GM19240 (cell line): ENCODE data around the gene CALY.
A peak's percentile ranks its signal among the peaks of the same experiment; 100 is the strongest.

ENCODE experiments used
- DNase-seq: peaks from one replicate; pipeline ENCODE4 v3.0.0; 2011; ENCODE audit warnings: low spot score; ENCODE audit not compliant: insufficient read length

CALY gene

DNA sequence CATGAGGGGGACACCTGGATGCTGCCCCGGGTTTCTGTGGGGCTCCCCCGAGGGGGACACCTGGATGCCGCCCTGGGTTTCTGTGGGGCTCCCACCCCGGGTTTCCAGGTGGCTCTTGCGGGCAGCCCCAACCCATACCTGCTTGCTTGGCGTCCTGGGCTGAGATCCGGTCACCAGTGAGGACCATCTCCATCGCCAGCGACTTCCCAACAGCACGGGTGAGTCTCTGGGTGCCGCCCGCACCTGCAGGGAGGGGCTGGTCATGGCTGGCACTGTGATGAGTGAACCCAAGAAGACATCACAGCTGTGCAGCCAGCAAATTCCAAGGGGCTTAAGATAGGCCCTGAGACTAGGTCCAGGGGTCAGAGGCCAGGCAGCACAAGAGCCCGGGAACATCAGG is 30.1 kb upstream of the CALY start:
- DNase-seq, result no peak

DNA sequence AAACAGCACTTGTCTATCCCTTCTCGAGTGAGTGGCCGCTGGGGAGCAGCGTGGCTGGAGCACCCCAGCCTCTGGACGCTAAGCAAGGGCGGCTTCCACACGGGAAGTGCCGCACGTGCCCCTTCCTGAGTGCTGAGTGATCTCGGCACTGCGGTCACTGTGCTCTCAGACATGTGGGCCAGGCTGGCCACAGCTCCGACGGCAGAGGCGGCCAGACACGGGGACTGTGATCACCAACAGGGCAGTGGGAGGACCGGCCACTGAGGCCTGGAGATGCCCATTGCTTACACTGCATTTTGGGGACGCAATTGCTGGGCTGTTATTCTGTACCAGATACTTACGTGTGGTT is 29.4 kb upstream of the CALY start:
- DNase-seq, result no peak

DNA sequence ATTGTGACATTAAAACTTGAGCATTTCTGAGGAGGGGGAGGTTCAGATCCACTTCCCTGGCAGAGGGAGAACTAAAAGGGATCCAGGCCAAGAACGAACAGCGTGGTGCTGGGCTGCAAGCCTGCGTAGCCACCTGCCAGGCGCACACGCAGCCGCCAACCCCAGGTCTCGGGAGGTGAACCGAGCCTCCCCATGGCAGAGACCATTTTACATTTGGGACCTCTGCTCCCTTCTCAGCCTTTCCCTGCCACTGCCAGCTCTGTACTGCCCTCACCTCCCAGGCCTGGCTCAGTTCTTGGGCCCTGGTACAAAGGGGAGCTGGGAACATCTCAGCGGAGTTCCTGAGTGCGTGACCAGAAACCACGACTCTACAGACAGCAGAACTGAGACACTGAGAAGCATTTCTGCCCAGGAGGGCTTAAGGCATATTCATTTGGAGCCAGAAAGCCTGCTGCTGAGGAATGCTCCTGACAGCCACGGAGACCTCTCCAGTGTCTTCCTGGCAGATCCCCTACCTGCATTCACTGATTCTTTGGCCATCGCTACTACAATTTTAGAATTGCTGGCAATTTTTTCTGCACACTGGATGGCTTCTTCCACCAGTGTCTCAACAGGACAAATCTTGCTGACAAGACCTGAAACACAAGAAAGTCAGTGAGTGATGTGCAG is 28.9 kb upstream of the CALY start:
- no peak for DNase-seq

DNA sequence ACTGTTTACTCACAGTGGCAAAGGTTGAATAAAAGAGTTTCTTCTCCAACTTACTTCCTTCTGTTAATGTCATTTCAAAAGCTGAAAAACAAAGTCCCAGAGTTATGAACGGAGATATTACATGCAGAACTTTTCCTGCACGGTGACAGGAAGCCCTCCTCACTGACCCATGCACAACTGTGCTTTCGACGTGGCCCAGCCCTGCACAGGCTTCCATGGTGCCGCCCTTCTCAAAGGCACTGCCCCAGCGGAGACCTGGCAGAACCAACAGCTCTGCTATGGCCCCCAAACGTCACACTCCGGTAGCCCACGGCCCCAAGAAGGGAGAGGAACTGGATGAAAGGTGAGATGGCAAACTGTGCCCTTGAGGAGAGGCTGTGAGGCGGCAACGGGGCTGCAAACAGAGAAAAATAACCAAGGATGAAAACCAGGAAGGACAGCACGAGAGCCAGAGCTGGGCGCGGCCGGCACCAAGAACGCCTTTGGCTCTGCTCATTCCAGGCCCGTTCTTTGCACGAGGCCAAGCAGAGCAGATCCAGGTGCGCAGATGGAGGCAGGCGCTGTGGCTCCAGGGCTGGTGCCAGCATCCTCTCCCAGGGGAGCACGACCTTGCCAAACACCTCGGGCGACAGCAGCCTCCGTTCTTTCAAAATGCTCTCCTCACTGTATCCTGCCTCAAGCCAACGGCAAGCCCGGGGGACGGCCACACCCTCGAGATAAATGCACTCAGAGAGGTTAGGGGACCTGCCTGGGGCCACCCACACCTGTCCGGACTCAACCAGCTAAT is 28.1 kb upstream of the CALY start:
- no peak for DNase-seq

DNA sequence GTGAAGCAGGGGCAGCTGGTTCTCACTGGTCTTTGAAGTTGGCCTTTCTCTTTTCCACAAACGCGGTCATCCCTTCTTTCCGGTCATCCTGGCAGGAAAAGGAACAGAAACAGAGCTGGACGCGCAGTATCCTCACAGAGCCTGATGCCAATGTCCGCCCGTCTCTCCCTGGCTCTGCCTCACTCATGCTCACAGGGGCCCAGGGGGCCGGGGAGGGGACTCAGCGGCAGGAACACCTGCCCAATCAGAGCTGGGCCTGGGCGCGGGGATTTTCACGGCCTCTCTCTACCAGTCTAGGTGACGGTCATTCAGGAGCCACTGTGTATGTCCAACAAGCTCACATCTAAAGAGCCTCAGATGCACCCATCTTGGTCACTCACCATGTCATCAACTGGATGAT is 26.1 kb upstream of the CALY start:
- no peak for DNase-seq

DNA sequence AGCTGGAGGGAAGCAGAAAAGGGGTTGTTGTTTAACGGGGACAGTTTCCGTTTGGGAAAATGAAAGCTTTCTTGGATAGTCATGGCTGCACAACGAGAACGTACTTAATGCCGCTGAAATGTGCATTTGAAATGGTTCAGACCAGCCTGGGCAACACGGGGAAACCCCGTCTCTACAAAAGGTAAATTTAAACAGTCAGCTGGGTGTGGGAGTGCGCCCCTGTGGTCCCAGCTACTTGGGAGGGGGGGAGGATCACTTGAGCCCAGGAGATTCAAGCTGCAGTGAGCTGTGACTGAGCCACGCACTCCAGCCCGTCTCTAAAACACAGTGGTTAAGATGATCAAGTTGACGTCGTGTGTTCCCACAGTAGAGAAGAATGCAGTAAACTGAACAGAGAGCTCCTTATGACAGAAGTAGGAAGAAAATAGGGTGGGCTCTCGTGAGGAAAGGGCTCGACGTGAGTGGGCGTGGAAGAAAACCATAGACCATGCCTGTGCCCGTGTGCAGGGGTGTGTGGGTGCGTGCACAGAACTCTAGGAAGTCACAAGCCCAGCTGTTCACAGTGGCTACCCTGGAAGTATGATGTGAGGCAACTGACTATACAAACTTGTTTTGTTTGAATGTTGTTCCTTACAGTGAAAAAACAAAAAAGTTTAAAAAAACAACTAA is 25.2 kb upstream of the CALY start:
- DNase-seq, result no peak

DNA sequence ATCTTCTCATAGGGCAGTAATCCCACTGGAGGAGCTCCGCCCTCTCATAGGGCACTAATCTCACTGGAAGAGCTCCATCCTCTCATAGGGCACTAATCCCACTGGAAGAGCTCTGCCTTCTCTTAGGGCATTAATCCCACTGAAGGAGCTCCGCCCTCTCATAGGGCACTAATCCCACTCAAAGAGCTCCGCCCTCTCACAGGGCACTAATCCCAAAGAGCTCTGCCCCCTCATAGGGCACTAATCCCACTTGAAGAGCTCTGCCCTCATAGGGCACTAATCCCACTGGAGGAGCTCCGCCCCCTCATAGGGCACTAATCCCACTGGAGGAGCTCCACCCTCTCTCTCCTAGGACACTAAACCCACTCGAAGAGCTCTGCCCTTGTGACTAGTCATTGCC is 24.5 kb upstream of the CALY start:
- no peak for DNase-seq

DNA sequence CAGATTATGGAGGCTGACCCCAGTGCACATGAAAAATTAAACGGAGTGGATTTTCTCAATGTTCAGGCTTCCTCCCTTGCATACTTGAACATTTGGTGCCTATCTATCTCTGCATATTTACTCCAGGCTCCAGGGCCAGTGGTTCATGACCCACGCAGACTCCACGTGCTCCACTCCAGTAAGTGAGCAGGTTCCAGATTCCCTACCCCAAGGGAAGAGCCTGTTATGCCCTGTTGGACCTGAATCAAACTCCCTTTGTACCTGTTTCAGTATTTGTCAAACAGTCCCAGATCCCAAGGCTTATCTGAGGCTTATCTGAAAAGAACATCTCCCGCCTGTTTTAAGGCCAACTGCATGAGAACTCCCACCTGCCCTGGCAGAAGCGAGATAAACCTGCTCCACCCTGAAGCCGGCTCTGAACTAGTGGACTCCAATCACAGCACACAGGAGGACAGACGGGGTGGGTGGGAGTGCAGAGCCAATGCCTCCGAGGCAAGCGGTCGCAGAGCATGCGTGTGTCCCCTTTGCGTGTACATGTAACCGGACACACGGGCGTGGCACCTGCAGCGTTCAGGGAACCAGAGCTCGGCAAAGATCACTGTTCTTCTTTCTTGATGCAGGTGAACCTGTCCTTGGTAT is 23.4 kb upstream of the CALY start:
- no peak for DNase-seq

DNA sequence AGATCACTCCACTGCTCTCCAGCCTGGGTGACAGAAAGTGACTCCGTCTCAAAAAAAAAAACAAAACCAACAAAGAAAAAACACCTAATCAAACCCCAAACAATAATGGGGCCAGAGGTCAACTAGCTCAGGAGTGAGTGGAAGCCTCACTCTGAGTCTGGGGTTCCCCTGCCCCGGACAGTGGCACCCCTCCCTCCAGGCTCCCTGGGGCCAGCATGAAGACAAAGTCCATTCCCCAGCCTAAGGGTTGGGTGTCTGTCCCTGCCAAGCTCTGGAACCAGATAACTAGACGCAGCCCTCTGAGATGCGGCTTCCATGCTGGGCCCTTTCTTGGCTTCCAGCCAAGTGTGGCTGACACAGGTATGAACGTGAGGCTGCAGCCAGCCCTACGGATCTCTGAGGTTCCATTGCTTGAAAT is 22.9 kb upstream of the CALY start:
- no peak for DNase-seq

DNA sequence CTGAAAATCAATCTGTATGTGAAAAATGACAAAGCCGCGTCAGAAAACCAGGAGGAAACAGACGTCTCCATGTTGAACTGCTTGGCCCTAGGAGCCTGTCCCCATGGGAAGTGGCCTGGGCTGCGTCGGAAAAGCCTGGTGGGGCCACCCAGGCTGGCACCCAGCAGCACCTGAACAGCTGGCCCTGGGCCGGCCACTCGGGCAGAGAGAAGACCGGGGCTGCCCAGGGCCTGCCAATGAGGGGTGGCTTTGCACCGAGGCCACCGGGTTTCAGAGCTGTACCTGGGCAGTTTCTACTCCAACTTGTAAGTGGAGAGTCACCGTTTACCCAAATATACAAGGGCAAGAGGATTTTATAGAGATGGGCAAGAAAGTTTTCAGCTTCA is 22.2 kb upstream of the CALY start:
- no peak for DNase-seq

DNA sequence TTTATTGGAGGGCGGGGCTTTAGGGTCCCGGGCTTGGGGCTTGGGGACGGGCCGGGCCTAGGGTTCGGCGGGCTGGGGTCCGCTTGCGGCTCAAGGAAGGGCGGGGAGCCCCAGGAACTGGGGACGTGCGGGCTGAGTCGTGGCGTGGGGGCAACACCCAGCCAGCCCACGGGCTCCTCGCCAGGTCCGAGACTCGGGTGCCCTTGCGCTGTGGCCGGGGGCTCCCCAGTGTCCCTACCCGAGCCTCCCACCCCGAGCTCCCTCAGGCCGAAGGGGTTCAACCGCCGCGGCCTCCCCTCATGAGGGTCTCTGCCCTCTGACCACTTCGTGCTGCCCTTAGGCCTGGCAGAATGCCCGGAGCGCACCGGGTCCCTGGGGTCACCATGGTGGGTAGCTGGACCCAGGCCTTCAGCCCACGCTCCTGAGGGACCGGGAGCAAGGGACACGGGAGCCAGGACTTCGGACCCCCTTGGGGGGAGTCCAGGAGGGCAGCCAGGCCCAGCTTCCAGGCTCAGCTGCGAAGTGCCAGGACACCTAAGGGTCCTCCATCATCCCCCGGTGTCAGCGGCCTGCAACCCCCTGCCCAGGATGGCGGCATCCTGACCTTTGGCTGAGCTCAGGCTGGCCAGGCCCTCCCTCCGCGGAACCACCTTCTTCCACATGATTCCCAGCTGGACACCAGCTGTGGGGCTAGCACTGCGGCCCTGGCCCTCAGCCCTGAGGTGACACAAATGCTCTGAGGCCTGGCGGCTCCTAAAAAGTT is 21.6 kb upstream of the CALY start:
- no peak for DNase-seq

DNA sequence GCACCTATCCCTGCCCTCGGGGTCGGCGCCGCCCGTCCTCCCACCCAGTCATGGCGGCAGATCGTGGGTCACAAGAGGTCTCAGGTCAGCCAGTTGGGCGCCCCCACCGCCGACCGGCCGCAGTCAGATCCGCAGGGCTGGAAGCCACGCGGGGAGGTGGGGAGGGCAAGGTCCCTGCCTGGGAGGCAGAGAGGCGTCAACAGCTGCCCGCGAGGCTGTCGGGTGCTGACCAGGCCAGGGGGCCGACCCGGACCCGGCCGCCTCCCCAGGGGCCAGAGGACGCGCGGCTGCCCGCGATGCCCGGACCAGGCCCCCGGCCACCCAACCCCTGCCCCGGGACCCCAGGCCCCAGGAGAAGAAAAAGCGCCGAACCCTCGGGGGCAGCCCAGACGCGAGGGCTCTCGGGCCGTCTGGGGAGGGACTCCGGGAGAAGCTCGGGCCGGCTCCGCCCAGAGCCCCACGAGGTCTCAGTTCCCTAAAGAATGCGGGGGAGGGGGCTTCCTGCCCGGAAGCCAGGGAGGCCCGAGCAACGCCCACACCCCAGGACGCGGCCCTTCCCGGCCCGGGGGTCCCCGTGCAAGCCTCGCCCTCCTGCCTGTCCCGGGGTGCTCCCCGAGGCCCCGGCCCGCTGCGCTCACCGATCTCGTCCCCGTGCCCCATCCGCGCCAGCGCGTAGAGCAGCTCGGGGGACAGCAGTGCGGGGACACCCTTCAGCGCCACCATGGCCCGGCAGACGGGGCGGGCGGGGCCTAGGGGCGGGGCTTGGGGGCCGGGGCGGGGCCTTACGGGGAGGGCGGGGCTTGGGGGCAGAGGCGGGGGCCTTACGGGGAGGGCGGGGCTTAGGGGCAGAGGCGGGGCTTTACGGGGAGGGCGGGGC is 20.8 kb upstream of the CALY start, which contains the start of gene FUOM:
TSS of gene FUOM (minus strand) at position 735 of the 877 bp plus-strand sequence. CDS start at position 723, 12 bp downstream.
- DNase-seq, result peak; percentile 80

DNA sequence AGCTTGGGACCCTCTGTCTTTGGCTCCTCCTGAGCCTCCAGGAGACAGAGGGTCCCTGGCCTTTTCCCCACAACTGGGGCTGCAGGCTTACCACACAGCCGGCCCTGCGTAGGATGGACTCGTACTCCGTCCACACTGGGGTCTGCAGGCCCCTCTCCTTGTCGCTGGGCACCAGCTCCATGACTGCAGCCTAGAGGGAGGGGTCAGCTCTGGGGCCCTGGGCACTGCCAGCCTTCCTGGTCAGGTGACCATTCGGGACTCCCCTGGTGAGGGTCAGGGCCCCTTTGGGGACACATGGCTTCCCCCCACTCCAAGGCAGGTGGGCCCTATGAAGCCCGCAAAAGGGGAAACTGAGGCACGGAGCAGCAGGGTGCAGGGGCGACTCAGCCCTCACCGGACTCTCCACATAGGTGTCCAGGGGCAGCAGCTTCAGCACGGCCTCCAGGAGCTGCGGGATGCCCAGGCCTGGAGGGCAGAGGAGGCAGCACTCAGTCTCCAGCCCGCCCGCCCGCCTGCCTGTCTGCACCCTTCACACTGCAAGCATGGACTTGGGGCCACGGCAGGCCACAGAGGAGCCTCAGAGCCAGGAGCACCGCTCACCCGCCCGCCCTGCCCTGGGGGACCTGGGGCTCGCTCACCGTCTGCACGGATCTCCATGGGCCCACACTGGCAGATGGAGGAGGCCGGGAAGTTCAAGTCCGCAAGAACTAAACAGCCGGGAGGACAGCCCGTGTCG is 20.0 kb upstream of the CALY start:
- DNase-seq, result no peak

DNA sequence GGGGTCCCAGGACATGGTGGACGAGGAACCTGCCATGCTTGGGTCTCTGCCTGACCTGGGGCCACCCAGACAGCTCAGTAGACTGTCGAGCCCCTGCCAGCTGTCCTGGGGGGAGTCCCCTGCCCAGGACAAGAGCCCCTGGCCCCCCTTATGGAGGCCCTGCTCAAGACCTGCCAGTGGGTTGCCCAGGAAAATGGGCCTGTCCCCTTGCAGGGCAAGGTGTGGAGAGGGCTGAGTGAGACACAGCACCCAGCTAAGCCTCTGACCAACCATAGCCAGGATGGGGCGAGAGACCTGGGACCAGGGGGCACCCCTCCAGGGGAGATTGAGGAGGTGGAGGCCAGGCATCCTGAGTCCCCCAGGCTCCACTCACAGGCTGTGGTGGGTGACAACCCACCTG is 19.3 kb upstream of the CALY start:
- no peak for DNase-seq

DNA sequence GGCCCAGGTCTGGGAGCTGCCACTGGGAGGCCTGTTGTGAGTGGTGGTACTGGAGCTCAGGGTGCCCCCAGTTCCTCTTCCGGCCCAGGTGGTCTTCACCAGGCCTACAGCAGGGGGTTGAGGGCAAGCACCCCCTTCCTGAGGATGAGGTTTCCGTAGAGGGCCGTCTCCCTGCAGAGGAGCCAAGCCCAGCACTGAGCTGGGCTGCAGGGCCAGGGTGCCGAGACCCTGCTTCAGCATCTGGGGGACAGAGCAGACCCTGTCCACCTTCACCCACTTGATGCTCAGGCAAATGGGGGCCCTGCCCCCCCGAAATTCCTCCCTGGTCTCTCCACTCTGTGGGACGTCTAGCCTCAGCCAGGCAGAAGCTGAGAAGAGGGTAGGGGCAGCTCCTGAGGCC is 18.6 kb upstream of the CALY start:
- DNase-seq, result no peak

DNA sequence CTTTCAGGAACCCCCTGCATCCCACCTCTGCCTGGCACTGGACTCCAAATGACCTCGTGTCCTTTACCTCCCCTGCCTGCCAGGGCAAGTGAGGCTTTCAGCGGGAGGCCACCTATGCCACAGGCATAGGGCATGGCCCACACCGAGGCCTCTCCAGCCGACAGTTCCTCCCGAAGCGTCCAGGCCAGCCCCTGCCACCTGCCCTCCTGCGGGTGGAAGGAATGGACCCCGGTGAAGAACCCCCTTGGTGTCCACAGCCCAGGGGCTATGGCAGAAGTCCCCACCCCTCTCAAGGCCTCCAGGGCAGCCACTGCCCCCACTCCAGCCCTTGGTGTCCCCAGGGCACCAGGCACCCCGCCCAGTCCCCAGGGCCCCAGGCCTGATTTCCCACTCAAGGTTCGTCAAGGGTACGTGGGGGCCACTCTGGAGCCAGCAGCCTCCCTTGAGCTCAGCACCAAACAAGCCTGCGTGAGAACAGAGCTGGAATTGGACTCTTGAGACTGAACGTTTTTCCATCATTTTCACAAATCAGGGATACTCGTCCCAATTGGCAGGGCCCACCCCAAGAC is 18.1 kb upstream of the CALY start:
- no peak for DNase-seq

DNA sequence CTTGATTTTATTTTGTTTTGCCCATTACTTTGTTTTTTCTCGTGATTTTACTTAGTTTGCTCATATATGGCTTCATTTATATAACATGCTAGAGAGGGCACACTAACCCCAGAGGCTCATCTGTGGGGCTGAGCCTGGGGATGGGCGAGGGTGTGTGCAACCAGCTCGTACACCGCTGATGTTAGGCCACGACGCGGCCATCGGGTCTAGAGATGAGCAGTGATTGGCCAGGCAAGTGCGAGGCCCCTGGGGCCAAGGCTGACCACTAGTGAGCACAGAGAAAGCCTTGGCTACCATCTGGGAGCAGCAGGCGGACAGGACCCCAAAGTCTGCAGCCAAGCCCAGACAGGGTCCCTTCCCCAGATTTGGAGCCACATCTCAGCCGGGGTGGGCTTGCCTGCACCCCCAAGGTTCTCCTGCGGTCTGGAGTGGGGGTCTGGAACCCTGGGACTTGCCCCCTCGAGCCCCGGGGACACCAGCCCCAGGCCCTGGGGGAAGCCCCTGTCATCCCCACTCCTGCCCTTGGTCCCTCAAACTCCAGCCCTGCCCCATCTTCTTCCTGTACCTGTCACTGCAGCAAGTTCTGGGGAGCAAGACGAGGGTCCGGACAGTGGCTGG is 17.4 kb upstream of the CALY start:
- DNase-seq, result no peak

DNA sequence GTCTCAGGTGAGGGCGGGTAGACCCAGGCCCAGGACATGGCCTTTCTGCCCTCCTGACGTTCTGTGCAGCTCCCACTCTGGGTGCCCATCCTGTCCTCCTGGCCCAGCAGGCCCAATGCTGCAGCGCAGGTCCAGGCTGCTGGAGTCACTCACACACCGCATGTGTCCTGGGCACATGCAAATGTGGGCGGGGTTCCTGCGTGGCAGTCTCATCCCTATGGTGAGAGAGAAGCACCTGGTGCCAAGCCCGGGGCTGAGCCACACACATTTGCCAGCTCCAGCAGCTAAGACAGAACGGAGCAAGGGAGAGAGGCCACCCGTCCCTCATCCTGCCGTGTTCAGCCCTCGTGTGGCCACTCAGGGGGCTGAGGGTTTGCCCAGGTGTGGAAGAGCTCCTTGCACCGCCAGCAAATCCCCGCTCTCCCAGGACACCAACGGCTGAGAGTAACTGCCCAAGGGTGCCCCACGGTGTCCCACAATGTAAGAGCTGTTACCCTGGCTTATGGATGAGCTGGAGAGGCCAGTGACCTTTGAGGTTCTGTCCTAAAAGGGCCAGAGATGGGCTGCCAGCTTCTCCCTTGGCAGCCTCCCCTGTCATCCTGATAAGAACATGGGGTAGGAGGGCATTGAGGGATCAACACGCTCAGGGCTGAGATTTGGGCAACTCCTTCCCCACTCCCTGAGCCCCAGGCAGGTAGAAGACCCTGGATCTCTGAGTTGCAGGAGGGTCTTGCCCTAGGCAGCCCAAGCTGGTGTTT is 16.7 kb upstream of the CALY start:
- no peak for DNase-seq
